ENCODE measurements around the gene ATAT1. TPM values are rescaled to one million over a fixed set of nuclear protein-coding genes. Genes with fewer than 3 reads are reported as not detected.

ATAT1 gene
- total RNA-seq, 1 donor from 2014 or later, result 13.3 TPM

GRCh38 chr6:30641048-30641447, 14.4 kb downstream of the ATAT1 start:
- peaks cover 4% of the 10 kb centered on the region for H3K4me1 ChIP-seq
- H3K36me3 ChIP-seq, result peaks cover 0 to 33% of the 10 kb centered on the region in 2 donors
- H3K9me3 ChIP-seq, result no peaks in the 10 kb centered on the region
- no peak for TF ChIP-seq POLR2A (IDR thresholded peaks at IDR 0.05)
- TF ChIP-seq CTCF (IDR thresholded peaks at IDR 0.05), result no peak
- no peak for TF ChIP-seq POLR2AphosphoS5 (IDR thresholded peaks at IDR 0.05; ENCODE audit: insufficient read depth in 1 of 2, low read depth in 1 of 2)
- H3K27ac ChIP-seq, result no peak overlapping the region
- H3K27me3 ChIP-seq, result no peaks in the 10 kb centered on the region
- DNase-seq (ENCODE audit: extremely low spot score in 2 of 2), result no peak
- intact Hi-C loops (cut with DNase I), result no loop called here
- no peak overlapping the region for H3K4me3 ChIP-seq

GRCh38 chr6:30643656-30644055, 17.0 kb downstream of the ATAT1 start:
- no peak overlapping the region for H3K4me3 ChIP-seq
- TF ChIP-seq CTCF (IDR thresholded peaks at IDR 0.05) (no peak), POLR2AphosphoS5 (IDR thresholded peaks at IDR 0.05; ENCODE audit: insufficient read depth in 1 of 2, low read depth in 1 of 2) (no peak), POLR2A (IDR thresholded peaks at IDR 0.05) (no peak)
- peaks cover 20% of the 10 kb centered on the region for H3K4me1 ChIP-seq
- no peaks in the 10 kb centered on the region for H3K9me3 ChIP-seq
- no peak overlapping the region for H3K27ac ChIP-seq
- no peak for DNase-seq (ENCODE audit: extremely low spot score in 2 of 2)
- intact Hi-C loops (cut with DNase I), result no loop called here
- H3K27me3 ChIP-seq, result no peaks in the 10 kb centered on the region
- peaks cover 0 to 33% of the 10 kb centered on the region in 2 donors for H3K36me3 ChIP-seq

GRCh38 chr6:30644769-30645168, 18.1 kb downstream of the ATAT1 start:
- intact Hi-C loops (cut with DNase I), result no loop called here
- Histone ChIP-seq H3K9me3 (no peaks in the 10 kb centered on the region), H3K27me3 (no peaks in the 10 kb centered on the region), H3K27ac (no peak overlapping the region), H3K36me3 (peaks cover 0 to 31% of the 10 kb centered on the region in 2 donors), H3K4me3 (no peak overlapping the region), H3K4me1 (peaks cover 20% of the 10 kb centered on the region)
- TF ChIP-seq POLR2A (IDR thresholded peaks at IDR 0.05), result no peak
- no peak for TF ChIP-seq CTCF (IDR thresholded peaks at IDR 0.05)
- no peak for TF ChIP-seq POLR2AphosphoS5 (IDR thresholded peaks at IDR 0.05; ENCODE audit: insufficient read depth in 1 of 2, low read depth in 1 of 2)
- DNase-seq (ENCODE audit: extremely low spot score in 2 of 2), result no peak

- DNase-seq (ENCODE audit: extremely low spot score in 2 of 2), result no peak
- peak overlapping the region; percentile 90 for H3K27ac ChIP-seq
- H3K27me3 ChIP-seq, result no peaks in the 10 kb centered on the region
- no peak for TF ChIP-seq POLR2AphosphoS5 (IDR thresholded peaks at IDR 0.05; ENCODE audit: insufficient read depth in 1 of 2, low read depth in 1 of 2)
- TF ChIP-seq POLR2A (IDR thresholded peaks at IDR 0.05), result no peak
- no peak for TF ChIP-seq CTCF (IDR thresholded peaks at IDR 0.05)
- H3K4me1 ChIP-seq, result peaks cover 20% of the 10 kb centered on the region
- intact Hi-C loops (cut with DNase I), result no loop called here
- H3K4me3 ChIP-seq, result no peak overlapping the region
- peaks cover 0 to 19% of the 10 kb centered on the region in 2 donors for H3K36me3 ChIP-seq
- no peaks in the 10 kb centered on the region for H3K9me3 ChIP-seq
Observed at GRCh38 chr6:30645989-30646388, 19.3 kb downstream of the ATAT1 start.

GRCh38 chr6:30646450-30647241, 20.0 kb downstream of the ATAT1 start, which contains the start of gene C6orf136:
TSS of gene C6orf136 (plus strand) at chr6:30647133. CDS start at chr6:30647232, 99 bp downstream.
- peaks cover 20% of the 10 kb centered on the region for H3K4me1 ChIP-seq
- no peaks in the 10 kb centered on the region for H3K27me3 ChIP-seq
- TF ChIP-seq POLR2AphosphoS5 (IDR thresholded peaks at IDR 0.05; ENCODE audit: insufficient read depth in 1 of 2, low read depth in 1 of 2), result peak in 1 of 2 donors; percentile 46
- no peak for TF ChIP-seq CTCF (IDR thresholded peaks at IDR 0.05)
- peaks cover 0 to 22% of the 10 kb centered on the region in 2 donors for H3K36me3 ChIP-seq
- no peaks in the 10 kb centered on the region for H3K9me3 ChIP-seq
- H3K4me3 ChIP-seq, result peak within 1 kb of the TSS; percentile 87 to 96
- DNase-seq (ENCODE audit: extremely low spot score in 2 of 2), result peak in 1 of 2 donors; percentile 90
- intact Hi-C loops (cut with DNase I), result no loop called here
- H3K27ac ChIP-seq, result peak within 1 kb of the TSS; percentile 90

Data from vagina (tissue), 2 donors.